ENCODE results near the gene NUP205. TPM values are rescaled to one million over a fixed set of nuclear protein-coding genes. Genes with fewer than 3 reads are reported as not detected.

The NUP205 gene
- total and polyA plus RNA-seq, 11 donors: 9.4 to 18.6 (median 13.6) TPM

DNA sequence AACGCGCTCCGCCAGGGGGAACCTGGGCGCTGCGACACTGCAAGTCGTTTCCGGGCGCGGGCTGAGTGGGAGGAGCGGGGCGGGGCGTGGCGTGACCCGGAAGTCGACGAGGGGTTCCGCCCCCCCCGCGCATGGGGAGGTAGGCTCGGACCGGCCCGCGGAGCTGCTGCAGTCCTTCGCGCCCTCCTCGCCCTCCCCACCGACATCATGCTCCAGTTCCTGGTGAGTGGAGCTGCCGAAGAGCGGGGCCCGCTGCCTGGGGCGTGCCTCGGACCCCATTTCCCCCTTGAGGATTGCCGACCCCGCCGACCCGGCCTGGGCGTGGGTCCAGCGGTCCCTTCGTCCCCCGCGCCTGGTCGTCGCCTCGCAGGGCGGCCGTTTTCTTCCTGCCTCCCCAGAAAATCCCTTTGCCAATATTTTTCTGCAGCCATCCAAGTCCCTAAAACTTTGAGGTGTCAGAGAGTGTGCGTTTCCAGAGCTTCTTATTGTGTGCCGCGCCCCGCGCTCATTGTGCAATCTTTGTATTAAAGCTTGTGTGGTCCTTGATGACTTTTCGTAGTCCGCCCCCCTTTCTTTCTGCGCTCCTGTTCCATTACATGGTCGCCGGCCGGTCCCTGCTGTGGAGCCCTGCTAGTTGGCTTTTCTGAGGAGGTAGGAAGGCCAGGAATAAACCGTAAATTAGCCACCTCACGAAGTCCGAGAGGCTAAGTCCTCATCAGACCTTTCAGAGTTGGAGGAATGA lies 104.8 kb downstream of the NUP205 start, which contains the start of gene STMP1:
Gene STMP1, plus strand, starts transcription at position 142 of the 742 bp plus-strand sequence.
- WGBS, 4 donors: 0 to 1% (median 1%) methylated on average over 31 to 60 of the region's 60 CpGs
- H3K4me3 ChIP-seq: peak within 1 kb of the TSS; percentile 72 to 95 (median 86)
- peak within 1 kb of the TSS; percentile 69 to 97 (median 94) for H3K27ac ChIP-seq
- peak in 1 of 2 donors; percentile 94 for TF ChIP-seq POLR2A (IDR thresholded peaks at IDR 0.05)
- TF ChIP-seq, protein P1, sequence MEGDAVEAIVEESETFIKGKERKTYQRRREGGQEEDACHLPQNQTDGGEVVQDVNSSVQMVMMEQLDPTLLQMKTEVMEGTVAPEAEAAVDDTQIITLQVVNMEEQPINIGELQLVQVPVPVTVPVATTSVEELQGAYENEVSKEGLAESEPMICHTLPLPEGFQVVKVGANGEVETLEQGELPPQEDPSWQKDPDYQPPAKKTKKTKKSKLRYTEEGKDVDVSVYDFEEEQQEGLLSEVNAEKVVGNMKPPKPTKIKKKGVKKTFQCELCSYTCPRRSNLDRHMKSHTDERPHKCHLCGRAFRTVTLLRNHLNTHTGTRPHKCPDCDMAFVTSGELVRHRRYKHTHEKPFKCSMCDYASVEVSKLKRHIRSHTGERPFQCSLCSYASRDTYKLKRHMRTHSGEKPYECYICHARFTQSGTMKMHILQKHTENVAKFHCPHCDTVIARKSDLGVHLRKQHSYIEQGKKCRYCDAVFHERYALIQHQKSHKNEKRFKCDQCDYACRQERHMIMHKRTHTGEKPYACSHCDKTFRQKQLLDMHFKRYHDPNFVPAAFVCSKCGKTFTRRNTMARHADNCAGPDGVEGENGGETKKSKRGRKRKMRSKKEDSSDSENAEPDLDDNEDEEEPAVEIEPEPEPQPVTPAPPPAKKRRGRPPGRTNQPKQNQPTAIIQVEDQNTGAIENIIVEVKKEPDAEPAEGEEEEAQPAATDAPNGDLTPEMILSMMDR (IDR thresholded peaks at IDR 0.05): peak in 8 of 12 donors; percentile 66 to 93 (median 83)
- intact Hi-C loops (cut with DNase I): loop anchor here in 8 of 10 donors (1.0 to 10.0 kb wide), 8 partner anchors 132 to 350 kb away; partner anchors contain the start of gene MTPN (in 4 of the 8)
- H3K9me3 ChIP-seq: no peaks in the 10 kb centered on the region
- DNase-seq (peak; percentile 97 to 99 (median 98)), ATAC-seq (peak; percentile 97 to 99 (median 98))
- H3K4me1 ChIP-seq: peaks cover 0 to 54% (median 21%) of the 10 kb centered on the region in 12 donors
- no peaks in the 10 kb centered on the region for H3K27me3 ChIP-seq
- H3K36me3 ChIP-seq: peaks cover 0 to 5% (median 0%) of the 10 kb centered on the region in 9 donors

DNA sequence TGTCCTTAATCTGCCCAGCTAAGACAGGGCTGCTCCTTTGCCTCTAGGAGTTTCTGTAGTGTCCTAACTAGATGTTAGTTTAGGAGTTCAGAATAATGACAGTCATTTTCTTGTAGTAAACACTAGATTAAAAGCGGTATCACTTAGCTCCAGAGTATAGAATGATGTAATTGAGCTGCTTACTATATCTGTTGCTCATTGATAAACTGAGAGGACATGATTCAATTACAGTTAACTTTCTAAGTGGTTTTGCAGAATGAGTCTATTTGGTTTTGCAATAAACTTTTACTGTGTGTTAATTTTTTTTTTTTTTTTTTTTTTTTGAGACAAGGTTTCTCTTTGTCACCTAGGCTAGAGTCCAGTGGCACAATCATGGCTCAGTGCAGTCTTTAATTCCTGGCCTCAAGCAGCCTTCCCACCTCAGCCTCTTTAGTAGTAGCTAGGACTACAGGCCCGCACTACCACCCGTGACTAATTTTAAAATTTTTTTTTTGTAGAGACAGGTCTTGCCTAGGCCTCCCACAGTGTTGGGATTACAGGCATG lies 106.4 kb downstream of the NUP205 start:
- peaks cover 0 to 5% (median 0%) of the 10 kb centered on the region in 9 donors for H3K36me3 ChIP-seq
- no peaks in the 10 kb centered on the region for H3K9me3 ChIP-seq
- ATAC-seq (no peak), DNase-seq (no peak)
- H3K4me3 ChIP-seq: peak overlapping the region in 6 of 12 donors; percentile 22 to 95 (median 86)
- WGBS, 4 donors: 61 to 76% (median 70%) methylated on average over 3 of the region's 3 CpGs
- H3K27ac ChIP-seq: peak overlapping the region in 6 of 12 donors; percentile 92 to 97 (median 96)
- peaks cover 0 to 56% (median 24%) of the 10 kb centered on the region in 12 donors for H3K4me1 ChIP-seq
- intact Hi-C loops (cut with DNase I): loop anchor here in 8 of 10 donors (5.0 to 10.0 kb wide), 7 partner anchors 131 to 348 kb away; partner anchors contain the start of gene MTPN (in 3 of the 8)
- TF ChIP-seq, protein P1 (IDR thresholded peaks at IDR 0.05): no peak
- TF ChIP-seq POLR2A (IDR thresholded peaks at IDR 0.05): no peak
- no peaks in the 10 kb centered on the region for H3K27me3 ChIP-seq

DNA sequence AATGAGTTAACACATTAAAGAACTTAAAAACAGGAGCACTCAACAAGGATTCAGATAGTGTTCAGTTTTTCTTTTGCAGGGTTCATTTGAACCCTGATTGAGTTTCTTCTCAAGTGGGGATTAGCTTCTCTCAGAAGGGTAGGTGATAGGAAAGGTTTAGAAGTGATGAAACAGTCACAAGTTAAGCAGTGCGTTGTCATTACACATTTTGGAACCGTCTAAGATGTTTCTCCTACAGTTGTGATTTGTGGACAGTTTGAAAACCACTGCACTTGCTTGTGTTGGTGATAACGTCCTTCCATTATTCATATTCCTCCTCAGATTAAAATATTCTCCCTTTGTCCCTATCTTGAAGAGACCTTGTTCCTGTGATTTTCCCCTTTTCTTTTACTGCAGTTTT lies 107.3 kb downstream of the NUP205 start:
- intact Hi-C loops (cut with DNase I): loop anchor here in 4 of 10 donors (10.0 kb wide), 3 partner anchors 130 to 340 kb away; partner anchors contain the start of gene MTPN (in 2 of the 4)
- H3K27me3 ChIP-seq: no peaks in the 10 kb centered on the region
- H3K4me1 ChIP-seq: peaks cover 0 to 65% (median 32%) of the 10 kb centered on the region in 12 donors
- no peaks in the 10 kb centered on the region for H3K9me3 ChIP-seq
- no peak for DNase-seq
- H3K36me3 ChIP-seq: peaks cover 0 to 5% (median 0%) of the 10 kb centered on the region in 9 donors
- TF ChIP-seq POLR2A (IDR thresholded peaks at IDR 0.05): no peak
- TF ChIP-seq, protein P1 (IDR thresholded peaks at IDR 0.05): no peak
- 43 to 52% (median 48%) methylated on average over 3 of the region's 3 CpGs for WGBS, 4 donors
- peak overlapping the region in 1 of 12 donors; percentile 23 for H3K27ac ChIP-seq
- ATAC-seq: no peak
- no peak overlapping the region for H3K4me3 ChIP-seq

DNA sequence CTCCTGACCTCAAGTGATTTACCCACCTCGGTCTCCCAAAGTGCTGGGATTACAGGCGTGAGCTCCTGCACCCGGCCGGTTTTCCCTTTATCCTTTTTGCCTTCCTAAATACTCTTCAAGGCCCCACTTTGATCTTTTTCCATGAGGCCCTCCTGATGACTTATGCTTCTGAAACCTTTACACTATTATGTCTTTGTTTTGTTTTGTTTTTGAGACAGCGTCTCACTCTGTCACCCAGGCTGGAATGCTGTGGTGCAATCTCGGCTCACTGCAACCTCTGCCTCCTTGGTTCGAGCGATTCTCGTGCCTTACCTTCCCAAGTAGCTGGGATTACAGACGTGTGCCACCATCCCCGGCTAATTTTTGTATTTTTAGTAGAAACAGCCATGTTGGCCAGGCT lies 108.4 kb downstream of the NUP205 start:
- intact Hi-C loops (cut with DNase I): loop anchor here in 4 of 10 donors (10.0 kb wide), 3 partner anchors 129 to 339 kb away; partner anchors contain the start of gene MTPN (in 2 of the 4)
- peaks cover 5 to 76% (median 38%) of the 10 kb centered on the region in 12 donors for H3K4me1 ChIP-seq
- ATAC-seq: no peak

More for the DNA sequence above, 108.4 kb downstream of the NUP205 start:
- H3K9me3 ChIP-seq: no peaks in the 10 kb centered on the region
- DNase-seq: no peak
- H3K27ac ChIP-seq: peak overlapping the region in 4 of 12 donors; percentile 4 to 61 (median 47)
- no peaks in the 10 kb centered on the region for H3K27me3 ChIP-seq
- WGBS, 4 donors: 74 to 87% (median 84%) methylated on average over 11 of the region's 11 CpGs
- no peak overlapping the region for H3K4me3 ChIP-seq
- TF ChIP-seq POLR2A (IDR thresholded peaks at IDR 0.05): no peak
- TF ChIP-seq, protein P1 (IDR thresholded peaks at IDR 0.05): no peak
- peaks cover 0 to 5% (median 0%) of the 10 kb centered on the region in 9 donors for H3K36me3 ChIP-seq

Measured in heart left ventricle (tissue), 16 donors.